ENCODE measurements around the gene GID4.

GID4 gene

DNA sequence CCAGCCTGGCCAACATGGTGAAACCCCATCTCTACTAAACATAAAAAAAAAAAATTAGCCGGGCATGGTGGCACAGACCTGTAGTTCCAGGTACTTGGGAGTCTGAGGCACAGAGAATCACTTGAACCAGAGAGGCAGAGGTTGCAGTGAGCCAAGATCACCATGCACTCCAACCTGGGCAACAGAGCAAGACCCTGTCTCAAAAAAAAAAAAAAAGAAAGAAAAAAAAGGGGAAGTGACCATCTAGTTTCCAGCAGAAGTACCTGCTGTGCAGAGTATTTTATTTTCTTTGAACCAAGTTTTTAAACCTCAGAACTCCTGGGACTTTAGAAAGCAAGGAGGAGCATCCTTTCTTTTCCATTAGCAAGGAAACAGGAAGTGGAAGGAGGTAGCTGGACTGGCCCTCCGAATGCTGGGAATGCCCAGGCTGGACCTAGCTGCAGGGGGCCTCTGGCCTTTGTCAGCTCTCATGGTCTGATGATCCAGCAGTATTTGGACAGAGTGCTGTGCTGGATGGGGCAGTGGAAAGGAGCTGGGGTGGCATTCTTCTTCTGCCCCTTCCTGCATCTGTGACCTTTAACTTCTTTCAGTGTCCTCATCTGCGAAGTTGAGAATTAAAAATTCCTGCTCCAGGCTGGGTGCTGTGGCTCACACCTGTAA lies 6.6 kb downstream of the GID4 start:
- no peak for DNase-seq

GRCh38 chr17:18055597-18055996 lies 16.4 kb downstream of the GID4 start:
- no peak for DNase-seq

DNA sequence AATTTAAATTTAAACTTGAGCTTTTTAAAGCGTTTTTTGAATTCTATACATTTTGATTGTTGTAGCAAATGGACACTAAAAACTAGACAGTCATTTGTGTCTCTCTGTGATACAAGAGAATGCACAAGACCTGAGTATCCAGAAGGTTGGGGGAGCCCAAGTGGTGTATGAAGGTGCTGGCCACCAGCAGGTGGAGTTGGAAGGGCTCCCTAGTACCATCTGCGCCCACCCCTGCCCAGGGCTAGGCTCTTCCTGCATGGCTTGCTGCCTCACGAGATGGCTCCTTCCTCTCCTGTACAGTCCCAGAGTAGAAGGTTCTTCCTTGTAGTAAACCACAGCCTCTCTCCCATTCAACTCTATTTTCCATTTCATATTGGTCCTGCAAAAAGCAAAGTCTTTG lies 17.0 kb downstream of the GID4 start:
- no peak for DNase-seq

GRCh38 chr17:18059283-18059682 lies 20.1 kb downstream of the GID4 start:
- DNase-seq: no peak

GRCh38 chr17:18064053-18064452 lies 24.8 kb downstream of the GID4 start:
- no peak for DNase-seq

GRCh38 chr17:18065546-18065945 lies 26.3 kb downstream of the GID4 start:
- no peak for DNase-seq

DNA sequence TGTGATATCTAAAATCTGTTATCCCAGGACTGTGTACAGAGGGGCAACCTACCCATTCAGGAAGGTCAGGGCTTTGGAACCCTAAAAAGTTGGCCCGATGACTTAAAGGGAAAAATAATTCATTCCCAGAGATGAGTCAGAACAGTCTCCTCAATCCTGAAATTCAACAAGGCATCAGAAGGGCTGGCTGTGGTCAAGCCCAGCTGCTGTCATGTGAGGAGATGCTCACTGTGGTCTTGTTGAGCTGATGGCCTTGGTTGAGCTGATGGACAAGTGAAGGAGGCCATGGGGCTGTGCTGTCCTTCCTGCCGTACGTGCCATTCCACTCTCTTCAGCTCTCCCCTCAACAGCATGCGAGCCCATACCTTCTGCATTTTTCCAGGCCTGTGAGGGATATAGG lies 27.7 kb downstream of the GID4 start:
- no peak for DNase-seq

DNA sequence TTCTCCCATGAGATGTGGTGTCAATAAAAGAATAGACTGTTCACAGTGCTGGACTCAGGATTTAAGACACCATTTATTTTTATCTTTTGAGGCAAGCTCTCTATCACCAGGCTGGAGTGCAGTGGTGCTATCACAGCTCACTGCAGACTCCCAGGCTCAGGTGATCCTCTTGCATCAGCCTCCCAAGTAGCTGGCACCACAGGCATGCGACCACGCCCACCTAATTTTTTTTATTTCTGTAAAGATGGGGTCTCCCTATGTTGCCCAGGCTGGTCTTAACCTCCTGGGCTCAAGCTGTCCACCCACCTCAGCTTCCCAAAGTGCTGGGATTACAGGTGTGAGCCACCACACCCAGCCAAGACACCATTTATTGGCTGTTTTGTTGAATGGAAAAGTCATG lies 29.9 kb downstream of the GID4 start:
- DNase-seq: no peak

GRCh38 chr17:18070861-18071340 lies 31.7 kb downstream of the GID4 start:
- DNase-seq: peak; percentile 84

- no peak for DNase-seq
These were observed 32.5 kb downstream of the GID4 start for GRCh38 chr17:18071751-18072150.

GRCh38 chr17:18074566-18075272 lies 35.5 kb downstream of the GID4 start:
- no peak for DNase-seq

DNA sequence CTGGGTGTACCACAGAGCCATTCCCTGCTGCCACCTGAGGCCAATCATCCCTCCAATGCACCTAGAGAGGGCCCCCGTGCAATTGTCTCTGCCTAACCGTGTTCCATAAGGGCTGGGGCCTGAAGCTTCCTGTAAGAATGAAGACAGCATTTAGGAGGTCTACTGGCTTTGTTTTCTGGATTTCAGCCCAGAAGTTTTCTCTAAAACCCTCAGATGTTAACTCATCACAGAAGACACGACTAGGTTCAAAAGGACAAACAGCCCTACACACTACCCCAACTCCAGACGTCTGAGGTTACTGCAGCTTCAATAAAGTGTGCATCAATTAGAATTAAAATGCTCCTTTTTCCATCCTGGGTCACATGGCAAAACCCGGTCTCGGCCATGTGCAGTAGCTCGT lies 37.7 kb downstream of the GID4 start:
- no peak for DNase-seq

DNA sequence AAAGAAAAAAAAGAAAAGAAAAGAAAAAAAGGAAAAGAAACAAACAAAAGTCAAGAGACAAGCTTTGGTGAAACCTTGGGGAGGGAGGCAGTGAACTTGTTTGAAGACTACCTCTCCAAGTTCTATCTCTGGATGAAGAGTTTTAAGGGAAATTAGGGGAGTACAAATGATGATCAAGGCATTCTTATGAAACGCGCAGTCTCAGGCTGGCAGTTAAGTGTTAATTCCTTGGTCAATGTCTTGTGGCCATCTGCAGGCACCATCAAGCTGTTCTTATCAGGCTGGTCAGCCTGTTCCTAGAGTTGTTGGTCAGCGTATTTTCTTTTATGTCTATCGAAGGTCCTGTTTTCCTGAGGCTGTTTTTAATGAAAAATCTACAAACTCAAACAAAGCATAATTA lies 40.3 kb downstream of the GID4 start:
- DNase-seq: no peak

GRCh38 chr17:18084256-18084655 lies 45.0 kb downstream of the GID4 start:
- no peak for DNase-seq

DNA sequence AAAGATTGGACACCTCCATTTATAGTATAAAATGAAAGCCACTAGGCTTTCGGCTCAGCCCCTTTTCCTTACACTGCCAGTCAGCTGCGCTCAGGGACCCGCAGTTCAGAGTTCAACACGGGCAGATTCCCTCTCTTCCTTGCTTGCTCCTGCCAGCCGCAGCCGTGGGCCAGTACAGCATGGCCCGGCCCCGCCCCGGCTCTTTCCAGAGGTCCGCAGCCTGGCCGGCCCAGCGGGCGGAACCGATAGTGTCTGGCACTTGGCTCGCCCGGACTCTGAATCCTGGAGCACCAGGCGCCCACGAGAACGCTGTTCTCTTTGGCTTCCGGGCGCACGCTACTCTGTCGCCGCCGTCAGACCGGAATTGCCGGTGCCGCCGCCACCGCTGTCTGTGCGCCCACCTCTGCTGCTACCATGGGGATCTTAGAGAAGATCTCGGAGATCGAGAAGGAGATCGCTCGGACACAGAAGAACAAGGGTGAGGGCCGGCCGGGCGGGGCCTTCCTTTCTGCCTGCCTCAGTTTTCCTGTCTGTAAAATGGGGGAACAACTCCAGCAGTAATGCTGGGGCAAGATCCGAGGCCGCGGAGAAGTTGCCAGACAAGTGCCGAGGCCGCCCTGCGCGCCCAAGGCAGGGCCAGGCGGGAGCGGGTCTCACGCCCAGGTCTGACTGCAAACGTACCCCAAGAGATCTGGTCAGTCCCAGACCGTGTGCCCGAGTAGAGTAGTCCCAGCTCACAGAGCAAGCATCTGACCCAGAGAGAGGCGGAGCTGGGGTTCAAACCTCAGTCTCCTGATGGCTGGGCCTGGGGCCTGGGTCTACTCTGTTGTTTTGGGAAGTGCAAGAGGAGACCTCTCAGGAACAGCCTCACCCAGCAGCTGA lies 48.6 kb downstream of the GID4 start, which contains the start of gene DRG2:
Gene DRG2, plus strand, starts transcription at position 339 of the 882 bp plus-strand sequence. Its CDS starts 76 bp downstream, at position 415.
- DNase-seq: peak; percentile 87

DNA sequence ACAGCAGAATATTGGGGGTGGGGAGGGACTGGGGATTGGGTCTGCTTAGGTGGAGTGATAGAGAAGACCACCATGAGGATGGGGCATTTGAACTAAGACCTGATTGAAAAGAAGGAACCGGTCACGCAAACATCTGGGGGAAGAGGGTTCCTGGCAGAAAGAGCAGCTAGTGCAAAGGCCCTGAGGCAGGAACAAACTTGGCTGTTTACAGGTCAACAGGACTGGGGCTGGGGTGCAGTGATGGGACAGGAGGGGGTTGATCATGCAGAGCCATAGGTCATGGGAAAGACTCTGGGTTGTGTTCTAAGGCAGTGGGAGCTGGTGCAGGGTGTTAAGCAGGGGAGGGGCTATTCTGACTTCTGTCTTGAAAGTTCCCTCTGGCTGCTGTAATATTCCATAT lies 50.4 kb downstream of the GID4 start:
- DNase-seq: no peak

DNA sequence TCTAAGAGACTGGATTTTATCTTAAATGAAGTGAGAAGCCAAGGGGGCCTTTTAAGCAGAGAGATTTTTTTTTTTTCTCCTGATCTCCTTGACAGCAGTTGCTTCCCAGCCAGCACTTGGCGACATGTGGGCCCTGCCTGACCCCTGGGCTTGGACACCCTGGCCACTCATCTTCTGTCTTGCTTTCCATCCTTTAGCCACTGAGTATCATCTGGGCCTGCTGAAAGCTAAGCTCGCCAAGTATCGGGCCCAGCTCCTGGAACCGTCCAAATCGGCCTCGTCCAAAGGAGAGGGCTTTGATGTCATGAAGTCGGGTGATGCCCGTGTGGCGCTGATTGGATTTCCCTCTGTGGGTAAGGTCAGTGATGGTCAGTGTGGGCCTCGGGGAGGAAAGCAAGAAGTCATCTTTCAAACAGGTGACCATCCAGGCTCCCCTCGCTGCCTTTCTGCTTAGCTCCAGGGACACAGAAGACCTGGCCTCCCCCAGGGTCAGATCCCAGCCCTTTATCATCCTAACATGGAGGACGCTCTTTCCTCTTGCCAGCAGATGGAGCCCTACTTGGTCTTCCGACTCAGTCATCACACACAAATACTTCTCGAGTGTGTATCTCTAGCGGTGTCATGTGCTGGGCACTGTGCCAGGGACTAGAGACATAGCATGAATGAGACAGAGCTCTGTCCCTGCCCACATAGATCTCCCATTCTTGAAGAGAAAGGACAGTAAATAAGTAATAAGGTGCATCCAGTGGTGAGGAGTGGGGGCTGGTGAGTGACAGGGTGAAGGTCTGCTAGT lies 54.6 kb downstream of the GID4 start:
- DNase-seq: peak; percentile 40

DNA sequence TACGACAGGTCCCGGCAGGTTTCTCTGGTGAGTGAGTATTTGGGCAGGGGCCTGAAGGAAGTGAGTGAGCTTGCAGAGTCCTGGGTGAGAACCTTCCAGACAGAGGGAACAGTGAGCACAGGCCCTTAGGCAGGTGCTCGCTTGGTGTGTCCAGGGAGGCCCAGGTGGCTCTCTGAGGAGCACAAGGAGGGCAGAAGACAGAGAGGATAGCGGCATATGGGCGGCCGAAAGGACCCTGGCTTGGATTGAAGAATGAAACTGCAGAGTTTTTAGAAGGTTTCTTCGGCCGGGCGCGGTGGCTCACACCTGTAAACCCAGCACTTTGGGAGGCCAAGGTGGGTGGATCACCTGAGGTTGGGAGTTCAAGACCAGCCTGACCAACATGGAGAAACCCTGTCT lies 55.2 kb downstream of the GID4 start:
- no peak for DNase-seq

DNA sequence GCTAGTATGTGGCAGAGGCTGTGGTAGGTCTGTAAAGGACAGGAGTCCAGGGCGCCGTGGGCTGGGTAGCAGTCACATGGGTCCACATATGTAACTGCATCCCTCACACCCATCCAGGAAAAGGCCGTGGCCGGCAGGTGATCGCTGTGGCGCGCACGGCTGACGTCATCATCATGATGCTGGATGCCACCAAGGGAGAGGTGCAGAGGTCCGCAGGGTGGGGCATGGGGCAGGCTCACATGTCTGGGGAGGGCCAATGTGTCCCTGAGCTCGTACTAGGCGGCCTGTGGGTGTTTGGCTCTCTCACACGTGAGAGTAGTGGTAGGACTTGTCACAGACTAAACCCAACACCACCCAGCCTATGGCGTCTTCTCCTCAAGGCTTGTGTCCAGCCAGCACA lies 60.3 kb downstream of the GID4 start:
- DNase-seq: no peak

- DNase-seq: no peak
These were observed 61.4 kb downstream of the GID4 start for GRCh38 chr17:18100616-18101015.

DNA sequence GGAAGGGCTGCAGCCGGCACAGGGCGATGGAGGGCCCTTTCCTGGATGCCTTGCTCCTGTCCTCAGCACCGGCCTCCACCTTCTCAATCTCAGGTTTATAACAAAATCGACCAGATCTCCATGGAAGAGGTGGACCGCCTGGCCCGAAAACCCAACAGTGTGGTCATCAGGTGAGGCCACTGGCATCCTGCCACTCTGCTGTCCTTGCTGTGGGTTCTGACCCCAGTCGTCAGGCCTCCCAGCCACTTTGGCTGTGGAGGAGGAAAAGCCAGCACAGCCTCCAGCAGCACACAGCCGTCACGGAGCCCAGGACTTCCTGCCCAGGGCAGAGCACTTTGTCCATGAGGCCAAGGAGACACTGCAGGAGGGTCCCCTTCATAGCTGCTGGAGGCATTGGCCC lies 62.6 kb downstream of the GID4 start:
- no peak for DNase-seq

DNA sequence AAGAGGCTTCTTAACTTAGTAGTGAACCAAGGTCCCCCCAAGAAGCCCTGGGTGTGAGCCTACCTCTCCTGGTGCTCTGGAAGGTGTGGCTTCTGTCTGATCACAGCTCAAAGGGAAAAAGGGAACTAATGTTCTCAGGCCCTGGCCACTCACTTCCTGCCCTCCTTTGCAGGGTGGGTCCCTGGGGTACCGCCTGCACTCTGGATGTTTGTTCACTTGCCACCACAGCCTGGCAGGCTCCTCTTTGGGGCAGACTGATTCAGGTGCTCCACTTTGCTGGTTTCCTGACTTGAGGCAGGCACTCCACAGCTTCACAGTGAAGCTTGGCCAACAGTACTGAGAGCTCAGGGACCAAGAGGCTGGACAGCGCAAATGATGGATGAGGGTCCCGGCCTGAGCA lies 63.4 kb downstream of the GID4 start:
- DNase-seq: no peak

DNA sequence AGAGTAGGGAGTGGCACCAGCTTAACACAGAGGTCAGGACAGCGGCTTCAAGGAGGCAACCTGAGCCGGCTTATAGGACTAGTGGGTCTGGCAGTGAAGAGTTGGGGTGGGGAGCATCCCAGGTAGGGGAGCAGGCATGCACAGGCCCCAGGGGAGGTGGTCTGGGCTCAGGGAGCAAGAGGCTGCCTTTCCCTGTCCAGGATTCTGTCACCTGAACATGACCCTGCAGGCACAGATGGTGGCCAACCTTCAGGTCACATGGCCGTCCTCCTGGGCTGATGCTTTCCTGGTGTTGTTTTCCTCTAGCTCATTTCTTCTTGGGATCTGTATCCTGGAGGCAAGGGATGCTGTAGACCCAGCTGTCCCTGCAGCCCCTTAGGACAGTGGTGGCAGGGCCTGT lies 65.8 kb downstream of the GID4 start:
- no peak for DNase-seq

Measured in NCI-H69 (cell line).